H9 (cell line): ENCODE data around the gene HGS. TPM values are rescaled to one million over a fixed set of nuclear protein-coding genes. Genes with fewer than 3 reads are reported as not detected.

Experiments
- DNase-seq: peaks from one replicate; pipeline ENCODE4 v3.0.0-alpha.2; 2017
- H2AFZ ChIP-seq: one replicate; pipeline ENCODE4 v1.6.1; 2013; ENCODE audit warnings: mild to moderate bottlenecking, low read length, control low read depth, moderate library complexity
- H2AK5ac ChIP-seq: 2 replicates; pipeline ENCODE4 v1.6.1; 2013; ENCODE audit warnings: low read length, control low read depth, mixed read lengths; ENCODE audit not compliant: insufficient read length
- H2BK120ac ChIP-seq: one replicate; pipeline ENCODE4 v1.6.1; 2013; ENCODE audit warnings: low read depth, mild to moderate bottlenecking, low read length, control low read depth, inconsistent platforms; ENCODE audit not compliant: poor library complexity, severe bottlenecking
- H2BK12ac ChIP-seq: 2 replicates; pipeline ENCODE4 v1.6.1; 2013; ENCODE audit warnings: low read length, control low read depth, mixed read lengths, low read depth; ENCODE audit not compliant: insufficient read length
- H2BK15ac ChIP-seq: 2 replicates; pipeline ENCODE4 v1.6.1; 2013; ENCODE audit warnings: low read depth, low read length, control low read depth
- H2BK20ac ChIP-seq: one replicate; pipeline ENCODE4 v1.6.1; 2013; ENCODE audit warnings: low read depth, mild to moderate bottlenecking, low read length, control low read depth, inconsistent platforms; ENCODE audit not compliant: poor library complexity, severe bottlenecking
- H2BK5ac ChIP-seq: 2 replicates; pipeline ENCODE4 v1.6.1; 2013; ENCODE audit warnings: low read length, control low read depth, mixed read lengths; ENCODE audit not compliant: insufficient read length
- H3K14ac ChIP-seq: 2 replicates; pipeline ENCODE4 v1.6.1; 2013; ENCODE audit warnings: low read length, control low read depth; ENCODE audit not compliant: insufficient read depth
- H3K18ac ChIP-seq: 2 replicates; pipeline ENCODE4 v1.6.1; 2013; ENCODE audit warnings: low read depth, mild to moderate bottlenecking, mixed read lengths, low read length, control low read depth; ENCODE audit not compliant: insufficient read length
- H3K23ac ChIP-seq: 2 replicates; pipeline ENCODE4 v1.6.1; 2013; ENCODE audit warnings: low read length, control low read depth, mixed read lengths, low read depth; ENCODE audit not compliant: insufficient read length
- H3K23me2 ChIP-seq: 2 replicates; pipeline ENCODE4 v1.6.1; 2013; ENCODE audit warnings: low read depth, mild to moderate bottlenecking, mixed read lengths, low read length, control low read depth; ENCODE audit not compliant: insufficient read length, poor library complexity, severe bottlenecking
- H3K27ac ChIP-seq: 2 replicates; pipeline ENCODE4 v1.5.1; 2013; ENCODE audit warnings: low read length, control low read depth, mixed read lengths, low read depth; ENCODE audit not compliant: insufficient read length
- H3K27me3 ChIP-seq: 2 replicates; pipeline ENCODE4 v1.6.1; 2013; ENCODE audit warnings: low read length, control low read depth, inconsistent platforms; ENCODE audit not compliant: insufficient read depth
- H3K4ac ChIP-seq: 2 replicates; pipeline ENCODE4 v1.6.1; 2013; ENCODE audit warnings: low read depth, mild to moderate bottlenecking, control low read depth, inconsistent platforms, low read length, moderate library complexity
- H3K4me1 ChIP-seq: 2 replicates; pipeline ENCODE4 v1.6.1; 2013; ENCODE audit warnings: low read length, control low read depth, inconsistent platforms; ENCODE audit not compliant: insufficient read depth
- H3K4me2 ChIP-seq: 2 replicates; pipeline ENCODE4 v1.6.1; 2013; ENCODE audit warnings: low read length, control low read depth, mixed read lengths; ENCODE audit not compliant: insufficient read length, insufficient read depth
- H3K56ac ChIP-seq: 2 replicates; pipeline ENCODE4 v1.6.1; 2013; ENCODE audit warnings: low read depth, mild to moderate bottlenecking, mixed read lengths, low read length, control low read depth; ENCODE audit not compliant: insufficient read length
- H3K79me1 ChIP-seq: 2 replicates; pipeline ENCODE4 v1.6.1; 2013; ENCODE audit warnings: low read depth, mild to moderate bottlenecking, moderate library complexity, low read length, control low read depth, inconsistent platforms; ENCODE audit not compliant: insufficient read depth, poor library complexity, severe bottlenecking
- H3K79me2 ChIP-seq: 2 replicates; pipeline ENCODE4 v1.6.1; 2013; ENCODE audit warnings: low read length, control low read depth, inconsistent platforms; ENCODE audit not compliant: insufficient read depth
- H3K9ac ChIP-seq: 2 replicates; pipeline ENCODE4 v1.6.1; 2013; ENCODE audit warnings: low read length, control low read depth, mixed read lengths; ENCODE audit not compliant: insufficient read length; ENCODE audit errors: extremely low read depth
- H3K9me3 ChIP-seq: one replicate; pipeline ENCODE4 v1.6.1; 2013; ENCODE audit warnings: low read depth, low read length, inconsistent platforms; ENCODE audit not compliant: control insufficient read depth
- H3T11ph ChIP-seq: one replicate; pipeline ENCODE4 v1.6.1; 2013; ENCODE audit warnings: mild to moderate bottlenecking, low read length, control low read depth, inconsistent platforms
- H4K20me1 ChIP-seq: one replicate; pipeline ENCODE4 v1.6.1; 2013; ENCODE audit not compliant: control insufficient read depth, insufficient read length, insufficient read depth
- H4K5ac ChIP-seq: 2 replicates; pipeline ENCODE4 v1.6.1; 2013; ENCODE audit warnings: low read depth, mild to moderate bottlenecking, mixed read lengths, low read length, control low read depth; ENCODE audit not compliant: insufficient read length
- H4K8ac ChIP-seq: replicated peaks from 2 replicates; pipeline ENCODE4 v1.6.1; 2013; ENCODE audit warnings: low read length, control low read depth, mixed read lengths, low read depth; ENCODE audit not compliant: insufficient read length
- H4K91ac ChIP-seq: 2 replicates; pipeline ENCODE4 v1.6.1; 2013; ENCODE audit warnings: low read depth, mild to moderate bottlenecking, moderate library complexity, mixed read lengths, low read length, control low read depth; ENCODE audit not compliant: insufficient read length
- H3K27ac Mint-ChIP-seq, 3 experiments: 2 replicates in 2 of 3; 3 replicates in 1 of 3; pipeline ENCODE4 v1.8.0; 2020 to 2021; ENCODE audit warnings: mixed read lengths in 3 of 3, mild to moderate bottlenecking in 1 of 3, moderate library complexity in 1 of 3
- H3K27me3 Mint-ChIP-seq: 2 replicates; pipeline ENCODE4 v1.8.0; 2021; ENCODE audit warnings: low read depth, mild to moderate bottlenecking, moderate library complexity, mixed read lengths
- H3K36me3 Mint-ChIP-seq, 3 experiments: 2 replicates in 2 of 3; 3 replicates in 1 of 3; pipeline ENCODE4 v1.8.0; 2020 to 2021; ENCODE audit warnings: low read depth in 3 of 3, mixed read lengths in 3 of 3; ENCODE audit not compliant: insufficient read depth in 1 of 3
- H3K4me1 Mint-ChIP-seq, 2 experiments: 2 replicates each; pipeline ENCODE4 v1.8.0; 2020; ENCODE audit warnings: mixed read lengths in 2 of 2
- H3K4me3 Mint-ChIP-seq, 2 experiments: 2 replicates in 1 of 2; 3 replicates in 1 of 2; pipeline ENCODE4 v1.8.0; 2020 to 2021; ENCODE audit warnings: mild to moderate bottlenecking in 2 of 2, mixed read lengths in 2 of 2, moderate library complexity in 1 of 2
- H3K9me3 Mint-ChIP-seq, 2 experiments: 2 replicates in 1 of 2; 3 replicates in 1 of 2; pipeline ENCODE4 v1.8.0; 2020; ENCODE audit warnings: mild to moderate bottlenecking in 2 of 2, mixed read lengths in 2 of 2, moderate library complexity in 1 of 2
- CTCF ChIP-seq: fragments of 200-600 bp; sonication (generic); conservative IDR thresholded peaks from 3 replicates; pipeline ENCODE4 v1.8.0; 2021; ENCODE audit warnings: antibody characterized with exemption, mild to moderate bottlenecking
- WGBS: extraction: QIAGEN DNeasy Blood & Tissue Kit; methylation state at CpG from one replicate; pipeline ENCODE4 v1.1.7; 2013; ENCODE audit warnings: missing lambda C conversion rate, low lambda C conversion rate, mixed read lengths; ENCODE audit not compliant: insufficient read length; ENCODE audit errors: extremely low coverage; 5-methylcytosine and 5-hydroxymethylcytosine counted together
- total RNA-seq: library from RNA; stranded (reverse); gene quantifications from 2 replicates; pipeline ENCODE4 v1.2.1, GENCODE V29; 2021

HGS gene
- total RNA-seq, 1 experiment from 2014 or later: 106 TPM

- no peak overlapping the region for H3K27ac ChIP-seq
- peaks cover 20% of the 10 kb centered on the region; the same call in 1 of the 2 replicates for H3K79me2 ChIP-seq
- H3K56ac ChIP-seq: no peak overlapping the region
- no peak overlapping the region for H2BK12ac ChIP-seq
- H3K79me1 ChIP-seq: peaks cover 11% of the 10 kb centered on the region
- H3K18ac ChIP-seq: peak overlapping the region; percentile 78
- no peak overlapping the region for H2BK120ac ChIP-seq
- peaks cover 8% of the 10 kb centered on the region for H3K23me2 ChIP-seq
- Mint-ChIP-seq H3K4me3 (peak overlapping the region; percentile 90 to 98), H3K27me3 (no peaks in the 10 kb centered on the region), H3K36me3 (peaks cover 10 to 13% (median 11%) of the 10 kb centered on the region in 3 experiments; a peak in 5 of 7 replicates), H3K9me3 (0 out of 5 replicates have a peak, but pooled peaks cover 0 to 2% of the 10 kb centered on the region in 2 experiments), H3K27ac (peak overlapping the region; percentile 85 to 98 (median 96)), H3K4me1 (peaks cover 14% of the 10 kb centered on the region in 2 experiments)
- peak overlapping the region; percentile 70; the same call in 1 of the 2 replicates for H3K14ac ChIP-seq
- H2BK5ac ChIP-seq: no peak overlapping the region
- no peak for TF ChIP-seq CTCF
- no CpG with 5 or more reads among the region's 18 CpGs for WGBS
- H3K9ac ChIP-seq: peak overlapping the region; percentile 90
- H3K4me2 ChIP-seq: peak overlapping the region; percentile 86
- no peak overlapping the region for H4K5ac ChIP-seq
- DNase-seq: no peak
- no peak overlapping the region for H4K8ac ChIP-seq
- no peaks in the 10 kb centered on the region for H4K20me1 ChIP-seq
- H3K27me3 ChIP-seq: no peaks in the 10 kb centered on the region
- no peak overlapping the region for H2AFZ ChIP-seq
- no peak overlapping the region for H2BK15ac ChIP-seq
- H4K91ac ChIP-seq: no peak overlapping the region
- no peak overlapping the region for H3T11ph ChIP-seq
- no peak overlapping the region for H2BK20ac ChIP-seq
- no peak overlapping the region for H3K4ac ChIP-seq
- no peaks in the 10 kb centered on the region for H3K4me1 ChIP-seq
- no peaks in the 10 kb centered on the region for H3K9me3 ChIP-seq
- no peak overlapping the region for H2AK5ac ChIP-seq
- no peak overlapping the region for H3K23ac ChIP-seq
These were observed 47.8 kb upstream of the HGS start for GRCh38 chr17:81635973-81636504.
